GM08714 (cell line): ENCODE data around the gene PRSS8.
"Not testable (repeated sequence)": the region's sequence is repeated elsewhere in the genome, so short reads cannot be mapped to it uniquely, and the experiment has no call there.

Experiments
- H3K4me3 ChIP-seq: fragments of 200-500 bp; sonication (Bioruptor generic); 2 replicates; pipeline ENCODE4 v1.5.1; 2014; ENCODE audit warnings: mild to moderate bottlenecking, low read length, inconsistent platforms
- ZNF274 ChIP-seq: IDR thresholded peaks from 2 replicates; pipeline ENCODE4 v1.6.1; 2012; ENCODE audit warnings: mild to moderate bottlenecking, low read depth, low read length

PRSS8 gene

DNA sequence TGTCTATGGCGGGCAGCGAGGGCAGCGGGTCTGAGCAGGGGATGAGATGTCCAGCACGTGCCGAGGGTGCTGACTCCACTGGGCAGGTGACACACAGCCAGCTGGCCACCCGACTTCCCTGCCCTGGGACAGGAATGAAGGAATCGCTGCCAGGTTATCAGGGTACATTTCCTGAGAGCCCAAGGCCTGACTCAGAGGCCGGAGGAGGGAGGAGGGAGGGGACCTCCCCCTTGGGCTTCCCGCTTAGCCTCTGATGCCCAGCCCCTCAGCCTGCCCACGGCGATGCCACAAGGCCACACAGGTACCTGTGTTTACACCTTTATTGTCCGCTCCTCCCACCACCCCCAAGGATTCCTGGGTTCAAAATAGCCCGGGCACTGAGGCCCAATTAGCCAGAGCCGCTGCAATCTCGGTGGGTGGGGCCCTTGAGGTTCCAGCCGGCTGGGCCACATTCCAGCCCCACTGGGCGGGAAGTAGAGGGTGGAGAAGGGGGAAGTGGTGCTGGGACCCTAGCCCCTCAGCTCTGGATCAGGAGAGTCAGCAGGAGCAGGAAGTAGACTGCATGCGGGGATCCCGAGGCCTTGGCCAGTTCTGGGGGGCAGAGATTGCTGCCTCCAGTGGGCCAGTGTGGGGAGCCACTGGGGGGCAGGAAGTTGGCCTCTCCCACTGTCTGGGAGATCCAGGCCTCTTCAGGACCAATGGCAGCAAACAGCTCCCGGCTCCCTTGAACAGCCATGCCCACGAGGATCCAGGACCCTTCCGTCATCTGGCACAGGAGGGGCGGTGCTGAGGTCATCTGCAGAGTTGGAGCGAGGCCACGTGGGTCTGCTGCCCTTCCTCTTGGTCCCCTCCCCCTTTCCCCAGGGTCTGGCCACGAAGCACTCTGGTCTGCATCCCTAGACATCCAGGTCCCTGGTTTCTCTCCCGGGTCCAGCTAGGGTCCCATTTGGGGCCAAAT is 3.4 kb upstream of the PRSS8 start:
- no peak overlapping the region for H3K4me3 ChIP-seq
- no peak for TF ChIP-seq ZNF274

DNA sequence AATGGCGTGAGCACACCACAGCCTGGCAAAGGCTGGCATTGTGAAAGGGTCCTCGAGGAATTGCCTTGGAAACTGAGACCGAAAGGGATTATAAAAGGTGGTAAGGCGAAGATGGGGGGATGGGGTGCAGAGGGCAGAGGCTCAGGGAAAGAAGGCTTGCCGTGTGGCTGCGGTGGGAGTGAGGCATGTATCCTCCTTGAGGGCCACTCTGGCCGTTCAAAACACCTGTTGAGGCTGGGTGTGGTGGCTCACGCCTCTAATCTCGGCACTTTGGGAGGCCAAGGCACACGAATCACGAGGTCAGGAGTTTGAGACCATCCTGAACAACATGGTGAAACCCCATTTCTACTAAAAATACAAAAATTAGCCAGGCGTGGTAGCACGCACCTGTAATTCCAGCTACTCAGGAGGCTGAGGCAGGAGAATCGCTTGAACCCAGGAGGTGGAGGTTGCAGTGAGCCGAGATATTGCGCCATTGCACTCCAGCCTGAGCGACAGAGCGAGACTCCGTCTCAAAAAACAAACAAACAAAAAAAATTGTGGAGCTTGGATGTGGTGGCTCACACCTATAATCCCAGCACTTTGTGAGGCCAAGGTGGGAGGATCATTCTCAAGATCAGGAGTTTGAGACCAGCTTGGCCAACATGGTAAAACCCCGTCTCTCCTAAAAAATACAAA is 1.4 kb upstream of the PRSS8 start:
- H3K4me3 ChIP-seq, result not testable (repeated sequence)

- no peak overlapping the region for H3K4me3 ChIP-seq
Observed at GRCh38 chr16:31136287-31136662, 748 bp upstream of the PRSS8 start.

DNA sequence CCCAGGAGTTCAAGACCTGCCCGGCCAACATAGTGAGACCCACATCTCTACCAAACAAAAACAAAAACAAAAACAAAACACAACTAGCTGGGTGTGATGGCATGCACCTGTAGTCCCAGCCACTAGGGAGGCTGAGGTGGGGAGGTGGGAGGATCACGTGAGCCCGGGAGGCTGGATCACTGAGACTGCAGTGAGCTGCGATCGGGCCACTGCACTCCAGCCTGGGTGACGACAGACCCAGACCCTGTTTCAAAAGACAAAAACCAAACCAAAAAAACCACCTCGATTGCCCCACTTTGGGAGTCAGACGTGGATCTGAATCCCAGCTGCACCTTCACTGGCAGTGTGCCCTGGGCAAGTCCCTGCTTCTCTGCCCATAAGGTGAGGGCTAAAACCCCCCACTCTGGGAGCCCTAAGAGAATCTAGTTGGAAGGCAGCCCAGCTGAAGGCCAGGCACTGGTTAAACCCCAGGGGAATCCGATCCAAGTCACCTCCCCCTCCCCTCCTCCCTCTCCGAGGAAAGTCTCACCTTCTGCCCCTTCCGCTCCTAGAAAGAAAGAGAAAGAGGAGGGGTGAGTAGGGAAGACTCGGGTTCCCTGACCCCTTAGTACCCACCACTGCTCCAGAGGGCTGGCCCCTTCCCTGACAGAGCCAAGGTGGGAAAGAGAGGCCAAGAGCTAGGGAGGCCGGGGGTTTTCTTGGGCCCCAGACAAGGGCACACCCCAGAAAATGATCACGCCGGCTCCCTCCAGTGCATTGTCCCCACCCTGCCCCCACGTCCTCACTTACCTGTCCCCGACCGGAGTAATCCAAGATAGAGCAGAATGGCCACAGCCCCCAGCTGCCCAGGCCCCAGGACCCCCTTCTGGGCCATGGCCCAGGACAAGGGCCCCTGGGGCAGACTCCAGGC is 647 bp downstream of the PRSS8 start:
- no peak overlapping the region for H3K4me3 ChIP-seq
- no peak for TF ChIP-seq ZNF274

More at GRCh38 chr16:31136287-31136662, 748 bp upstream of the PRSS8 start:
- TF ChIP-seq ZNF274, result no peak

GRCh38 chr16:31134091-31134571 is 1.4 kb downstream of the PRSS8 start:
- TF ChIP-seq ZNF274, result no peak
- no peak overlapping the region for H3K4me3 ChIP-seq

- no peak for TF ChIP-seq ZNF274
- no peak overlapping the region for H3K4me3 ChIP-seq
Observed at GRCh38 chr16:31133046-31133501, 2.5 kb downstream of the PRSS8 start.

DNA sequence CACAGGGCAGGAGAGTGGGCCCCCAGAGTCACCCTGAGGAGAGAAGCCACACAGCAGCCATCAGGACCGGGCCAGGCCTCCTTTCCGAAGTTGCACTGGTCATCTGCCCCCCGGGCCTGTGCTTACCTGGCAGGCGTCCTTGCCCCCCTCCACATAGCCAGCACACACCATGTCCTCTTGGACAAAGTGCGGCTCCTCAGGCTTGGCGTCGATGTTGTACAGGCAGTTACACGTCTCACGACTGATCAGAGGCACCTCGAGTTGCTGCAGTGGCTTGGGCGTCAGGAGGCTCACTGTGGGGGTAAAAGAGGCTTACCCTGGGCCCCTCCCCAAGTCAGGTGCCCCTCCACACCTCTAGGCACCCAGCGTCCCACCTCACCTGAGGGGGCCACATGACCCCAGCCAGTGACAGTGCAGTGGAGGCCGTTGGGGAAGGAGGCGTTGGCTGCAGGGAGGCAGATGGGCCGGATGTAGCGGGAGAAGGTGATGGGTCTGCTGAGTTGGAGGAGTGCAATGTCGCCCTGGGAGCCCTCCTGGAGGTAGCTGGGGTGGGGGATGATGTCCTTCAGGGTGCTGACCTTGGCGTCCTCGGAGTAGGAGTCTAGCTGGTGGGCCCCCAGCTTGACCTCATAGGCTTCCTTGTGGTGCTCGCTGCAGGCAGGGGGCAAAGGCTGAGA is 3.1 kb downstream of the PRSS8 start:
- TF ChIP-seq ZNF274, result no peak
- H3K4me3 ChIP-seq, result no peak overlapping the region

GRCh38 chr16:31131841-31132271 is 3.7 kb downstream of the PRSS8 start:
- TF ChIP-seq ZNF274, result no peak
- no peak overlapping the region for H3K4me3 ChIP-seq

- H3K4me3 ChIP-seq, result no peak overlapping the region
- TF ChIP-seq ZNF274, result no peak
Observed at GRCh38 chr16:31131416-31131815, 4.1 kb downstream of the PRSS8 start.

DNA sequence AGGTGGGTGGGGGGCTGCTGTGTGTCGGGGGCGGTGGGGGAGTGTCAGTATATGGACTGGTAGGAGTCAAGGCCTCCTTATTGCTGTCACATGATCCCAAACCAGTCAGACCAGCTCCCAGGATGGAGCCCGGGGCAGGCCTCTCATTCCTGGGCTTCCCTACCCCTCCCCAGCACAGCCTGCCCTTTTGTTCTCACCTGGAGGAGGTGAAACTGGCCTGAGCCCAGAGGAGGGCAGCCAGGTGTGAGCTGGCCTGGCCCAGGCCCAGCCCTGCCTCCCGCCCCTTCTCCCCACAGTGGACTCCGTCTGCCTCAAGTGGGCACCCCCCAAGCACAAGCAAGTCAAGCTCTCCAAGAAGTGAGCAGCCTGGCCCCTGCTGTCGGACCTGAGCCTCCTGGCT is 4.6 kb downstream of the PRSS8 start:
- H3K4me3 ChIP-seq, result no peak overlapping the region
- no peak for TF ChIP-seq ZNF274

DNA sequence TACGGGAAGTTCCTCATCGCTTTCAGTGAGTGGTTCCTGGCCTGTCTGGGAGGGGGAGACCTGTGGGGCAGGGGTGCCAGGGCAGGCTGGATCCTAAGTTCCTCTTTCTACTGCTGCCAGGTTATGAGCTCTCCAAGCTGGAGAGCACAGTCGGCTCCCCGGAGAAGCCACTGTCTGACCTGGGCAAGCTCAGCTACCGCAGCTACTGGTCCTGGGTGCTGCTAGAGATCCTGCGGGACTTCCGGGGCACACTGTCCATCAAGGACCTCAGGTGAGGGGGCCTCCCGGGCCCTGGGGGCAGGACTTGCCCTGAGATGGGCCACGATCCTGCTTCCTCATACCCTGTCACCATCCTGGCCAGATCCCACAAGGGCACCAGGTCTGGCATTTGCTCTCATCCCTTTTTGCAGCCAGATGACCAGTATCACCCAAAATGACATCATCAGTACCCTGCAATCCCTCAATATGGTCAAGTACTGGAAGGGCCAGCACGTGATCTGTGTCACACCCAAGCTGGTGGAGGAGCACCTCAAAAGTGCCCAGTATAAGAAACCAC is 5.1 kb downstream of the PRSS8 start:
- no peak for TF ChIP-seq ZNF274
- no peak overlapping the region for H3K4me3 ChIP-seq

DNA sequence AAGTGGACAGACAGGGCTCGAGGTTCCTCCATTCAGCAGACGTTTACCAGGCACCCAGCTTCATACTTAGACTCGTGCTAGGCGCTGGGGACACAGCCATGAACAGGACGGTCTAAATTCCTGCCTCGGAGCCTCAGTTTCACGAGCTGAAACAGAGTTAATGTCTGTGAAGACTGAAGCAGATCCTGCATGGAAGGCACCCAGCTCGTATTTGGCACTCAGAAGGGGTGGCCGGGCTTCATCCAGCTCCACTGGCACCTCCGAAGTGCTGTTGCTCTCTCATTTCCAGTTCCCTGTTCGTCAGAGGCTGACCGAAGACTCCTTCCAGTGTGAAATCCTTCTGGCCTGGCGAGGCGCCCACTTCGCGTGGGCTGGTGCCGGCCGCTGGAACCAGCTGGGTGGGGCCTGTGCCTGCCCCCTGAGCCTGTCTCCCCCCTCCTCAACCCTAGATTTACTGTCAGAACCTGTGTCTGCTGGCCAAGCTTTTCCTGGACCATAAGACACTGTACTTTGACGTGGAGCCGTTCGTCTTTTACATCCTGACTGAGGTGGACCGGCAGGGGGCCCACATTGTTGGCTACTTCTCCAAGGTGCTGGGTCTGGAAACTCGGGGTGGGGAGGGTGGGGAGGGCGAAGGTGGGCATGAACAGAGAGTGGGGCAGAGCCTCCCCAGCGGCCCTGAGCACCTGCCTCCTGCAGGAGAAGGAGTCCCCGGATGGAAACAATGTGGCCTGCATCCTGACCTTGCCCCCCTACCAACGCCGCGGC is 5.8 kb downstream of the PRSS8 start:
- H3K4me3 ChIP-seq, result no peak overlapping the region
- TF ChIP-seq ZNF274, result no peak
